Pancreas (tissue), 10 donors: Measurements from ENCODE around the gene OTUD5. TPM values are rescaled to one million over a fixed set of nuclear protein-coding genes. Genes with fewer than 3 reads are reported as not detected.

Experiments used
- ATAC-seq, 4 donors: fragments of 200-7000 bp; cut with Tn5 transposase; one replicate each; pipeline versions ENCODE4 v1.8.0 to v1.9.1; 2020; ENCODE audit warnings: mild to moderate bottlenecking in 4 of 4, moderate library complexity in 4 of 4
- DNase-seq, 6 donors: peaks; one replicate each; pipeline ENCODE4 v3.0.0-alpha.2; 2020
- FAIRE-seq: peaks from 2 replicates; lab custom pipeline; 2012; peaks lifted over from hg19 to GRCh38; lab: Jason Lieb, UNC
- H3K27ac ChIP-seq, 4 donors: fragments of 200-600 bp; sonication (generic); 1 replicate in 3 of 4; 2 replicates in 1 of 4; pipeline versions ENCODE4 v1.5.0 to v1.8.0; 2020
- H3K27me3 ChIP-seq, 4 donors: fragments of 200-600 bp; one replicate each; pipeline ENCODE4 v1.8.0; 2021
- H3K36me3 ChIP-seq, 3 donors: fragments of 200-600 bp; sonication (generic) in 1 of 3; one replicate each; pipeline versions ENCODE4 v1.5.0 to v1.8.0; 2020 to 2021
- H3K4me1 ChIP-seq, 3 donors: fragments of 200-600 bp; one replicate each; pipeline ENCODE4 v1.8.0; 2021
- H3K4me3 ChIP-seq, 4 donors: fragments of 200-600 bp; sonication (generic) in 2 of 4; one replicate each; pipeline versions ENCODE4 v1.5.0 to v1.8.0; 2020 to 2021
- H3K9me3 ChIP-seq, 4 donors: fragments of 200-600 bp; one replicate each; pipeline ENCODE4 v1.8.0; 2021
- CTCF ChIP-seq, 4 donors: fragments of 200-600 bp; sonication (generic) in 3 of 4; IDR thresholded peaks; one replicate each; pipeline versions ENCODE4 v1.5.0 to v1.8.0; 2021; ENCODE audit warnings: antibody characterized with exemption in 4 of 4
- WGBS, 2 donors: extraction: QIAGEN DNeasy Blood & Tissue Kit; methylation state at CpG; one replicate each; pipeline ENCODE4 v1.1.7; 2013; 5-methylcytosine and 5-hydroxymethylcytosine counted together
- intact Hi-C, 3 donors: fragments of 100-400 bp; cut with DNase I; formaldehyde crosslinking; loops; one replicate each; pipeline versions ENCODE4 v1.11.1 to v1.14.2; 2022
- polyA plus RNA-seq, 2 donors: library from polyadenylated mRNA; stranded (reverse); fragments of 200-250 nt; gene quantifications; one replicate each; pipeline ENCODE4 v1.2.3, GENCODE V29; 2013
- total RNA-seq, 6 donors: library from RNA; stranded (reverse); fragmentation: NEBNext Ultra II Directional in 4 of 6; extraction: Animal tissue kit (Norgen Biotek cat#: 25700) in 4 of 6; gene quantifications; one replicate each; pipeline versions ENCODE4 v1.2.1 to v1.2.4, GENCODE V29; 2021 to 2023
- donor health status: healthy with polysubstance abuse.
- donor health status: DM: no; HTN: no; CAD: no; lungs with moderate emphysema.
- donor health status: DM: no; HTN: no; CAD: no.
- donor health status: control.
- donor health status: control.
- donor health status: Bipolar disorder and iron deficiency.
- donor health status: DM: yes; HTN: yes; CAD: no.
- donor health status: DM: no; HTN: no; CAD: no.
- donor health status: DM: no; HTN: no; CAD: no.
- donor health status: DM: yes; HTN: yes; CAD: no.

OTUD5 gene
- total and polyA plus RNA-seq, 8 donors, result 14.2 to 34.3 (median 19.3) TPM

- no peak overlapping the region for H3K4me3 ChIP-seq
- intact Hi-C loops, result no loop called here
- no peak for ATAC-seq
- DNase-seq, result peak in 1 of 6 donors; percentile 31
- no peaks in the 10 kb centered on the region for H3K36me3 ChIP-seq
- WGBS, 2 donors, result 56 to 79% methylated on average over 6 of the region's 6 CpGs
- no peak overlapping the region for H3K27ac ChIP-seq
- no peaks in the 10 kb centered on the region for H3K4me1 ChIP-seq
- TF ChIP-seq CTCF (IDR thresholded peaks at IDR 0.05), result no peak
- no peaks in the 10 kb centered on the region for H3K9me3 ChIP-seq
- FAIRE-seq, result no peak
- H3K27me3 ChIP-seq, result no peaks in the 10 kb centered on the region
Observed at GRCh38 chrX:48996969-48997368, 39.6 kb upstream of the OTUD5 start.

- no peak for DNase-seq
- intact Hi-C loops, result no loop called here
- H3K4me3 ChIP-seq, result no peak overlapping the region
- no peaks in the 10 kb centered on the region for H3K27me3 ChIP-seq
- peaks cover 0 to 4% (median 0%) of the 10 kb centered on the region in 3 donors for H3K36me3 ChIP-seq
- no peaks in the 10 kb centered on the region for H3K4me1 ChIP-seq
- FAIRE-seq, result no peak
- H3K9me3 ChIP-seq, result no peaks in the 10 kb centered on the region
- no peak for TF ChIP-seq CTCF (IDR thresholded peaks at IDR 0.05)
- H3K27ac ChIP-seq, result no peak overlapping the region
- no peak for ATAC-seq
Observed at GRCh38 chrX:48992341-48992740, 34.9 kb upstream of the OTUD5 start.

GRCh38 chrX:48989483-48989882 lies 32.1 kb upstream of the OTUD5 start:
- DNase-seq, result no peak
- Histone ChIP-seq H3K36me3 (peaks cover 0 to 4% (median 0%) of the 10 kb centered on the region in 3 donors), H3K4me3 (no peak overlapping the region), H3K27me3 (no peaks in the 10 kb centered on the region), H3K9me3 (no peaks in the 10 kb centered on the region), H3K4me1 (no peaks in the 10 kb centered on the region), H3K27ac (no peak overlapping the region)
- FAIRE-seq, result no peak
- intact Hi-C loops, result no loop called here
- WGBS, 2 donors, result 76 to 78% methylated on average over 4 of the region's 4 CpGs
- TF ChIP-seq CTCF (IDR thresholded peaks at IDR 0.05), result no peak
- no peak for ATAC-seq

GRCh38 chrX:48983896-48984295 lies 26.5 kb upstream of the OTUD5 start:
- ATAC-seq (no peak), DNase-seq (no peak), FAIRE-seq (no peak)
- H3K4me1 ChIP-seq, result no peaks in the 10 kb centered on the region
- H3K4me3 ChIP-seq, result no peak overlapping the region
- H3K9me3 ChIP-seq, result no peaks in the 10 kb centered on the region
- H3K27me3 ChIP-seq, result no peaks in the 10 kb centered on the region
- peaks cover 0 to 6% (median 0%) of the 10 kb centered on the region in 3 donors for H3K36me3 ChIP-seq
- WGBS, 2 donors, result 82 to 85% methylated on average over 3 of the region's 3 CpGs
- no peak overlapping the region for H3K27ac ChIP-seq
- TF ChIP-seq CTCF (IDR thresholded peaks at IDR 0.05), result no peak
- intact Hi-C loops, result no loop called here

- DNase-seq, result no peak
- no peak for FAIRE-seq
- intact Hi-C loops, result no loop called here
- H3K27ac ChIP-seq, result no peak overlapping the region
- no peak for TF ChIP-seq CTCF (IDR thresholded peaks at IDR 0.05)
- 85 to 89% methylated on average over 17 of the region's 17 CpGs for WGBS, 2 donors
- no peak overlapping the region for H3K4me3 ChIP-seq
- H3K36me3 ChIP-seq, result peaks cover 0 to 6% (median 0%) of the 10 kb centered on the region in 3 donors
- no peaks in the 10 kb centered on the region for H3K9me3 ChIP-seq
- no peaks in the 10 kb centered on the region for H3K4me1 ChIP-seq
- no peaks in the 10 kb centered on the region for H3K27me3 ChIP-seq
- ATAC-seq, result no peak
Observed at GRCh38 chrX:48983081-48983480, 25.7 kb upstream of the OTUD5 start.
